Fibroblast of mammary gland (primary cell): ENCODE results near the gene DCLK2.
"Not testable (repeated sequence)": the region's sequence is repeated elsewhere in the genome, so short reads cannot be mapped to it uniquely, and the experiment has no call there.

Experiments
- DNase-seq: peaks from one replicate; pipeline ENCODE4 v3.0.0-alpha.2; 2010; ENCODE audit warnings: low read depth
- H3K4me3 ChIP-seq: 2 replicates; pipeline ENCODE4 v1.5.1; 2011; ENCODE audit warnings: low read depth, mild to moderate bottlenecking, low read length, moderate library complexity; ENCODE audit not compliant: control insufficient read depth
- TF ChIP-seq, protein P1 (sequence below): conservative IDR thresholded peaks from 2 replicates; pipeline ENCODE4 v1.5.1; 2011; ENCODE audit warnings: low read depth, low read length, inconsistent platforms; ENCODE audit not compliant: control insufficient read depth, insufficient read depth

DCLK2 gene

GRCh38 chr4:150181536-150181935, 103.3 kb downstream of the DCLK2 start:
- TF ChIP-seq, protein P1, sequence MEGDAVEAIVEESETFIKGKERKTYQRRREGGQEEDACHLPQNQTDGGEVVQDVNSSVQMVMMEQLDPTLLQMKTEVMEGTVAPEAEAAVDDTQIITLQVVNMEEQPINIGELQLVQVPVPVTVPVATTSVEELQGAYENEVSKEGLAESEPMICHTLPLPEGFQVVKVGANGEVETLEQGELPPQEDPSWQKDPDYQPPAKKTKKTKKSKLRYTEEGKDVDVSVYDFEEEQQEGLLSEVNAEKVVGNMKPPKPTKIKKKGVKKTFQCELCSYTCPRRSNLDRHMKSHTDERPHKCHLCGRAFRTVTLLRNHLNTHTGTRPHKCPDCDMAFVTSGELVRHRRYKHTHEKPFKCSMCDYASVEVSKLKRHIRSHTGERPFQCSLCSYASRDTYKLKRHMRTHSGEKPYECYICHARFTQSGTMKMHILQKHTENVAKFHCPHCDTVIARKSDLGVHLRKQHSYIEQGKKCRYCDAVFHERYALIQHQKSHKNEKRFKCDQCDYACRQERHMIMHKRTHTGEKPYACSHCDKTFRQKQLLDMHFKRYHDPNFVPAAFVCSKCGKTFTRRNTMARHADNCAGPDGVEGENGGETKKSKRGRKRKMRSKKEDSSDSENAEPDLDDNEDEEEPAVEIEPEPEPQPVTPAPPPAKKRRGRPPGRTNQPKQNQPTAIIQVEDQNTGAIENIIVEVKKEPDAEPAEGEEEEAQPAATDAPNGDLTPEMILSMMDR, result no peak
- no peak overlapping the region for H3K4me3 ChIP-seq
- DNase-seq, result peak; percentile 24

GRCh38 chr4:150182794-150183193, 104.5 kb downstream of the DCLK2 start:
- TF ChIP-seq, protein P1, result no peak
- no peak for DNase-seq
- no peak overlapping the region for H3K4me3 ChIP-seq

DNA sequence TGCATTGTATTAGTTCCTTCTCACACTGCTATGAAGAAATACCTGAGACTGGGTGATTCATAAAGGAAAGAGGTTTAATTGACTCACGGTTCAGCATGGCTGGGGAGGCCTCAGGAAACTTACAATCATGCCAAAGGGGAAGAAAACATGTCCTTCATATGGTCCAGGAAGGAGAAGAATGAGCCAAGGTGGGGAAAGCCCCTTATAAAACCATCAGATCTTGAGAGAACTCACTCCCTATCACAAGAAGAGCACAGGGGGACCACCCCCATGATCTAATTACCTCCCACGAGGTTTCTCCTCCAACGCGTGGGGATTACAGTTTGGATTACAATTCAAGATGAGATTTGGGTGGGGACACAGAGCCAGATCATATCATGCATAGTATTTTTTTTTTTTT, 106.8 kb downstream of the DCLK2 start:
- DNase-seq, H3K4me3 ChIP-seq: not testable (repeated sequence)

DNA sequence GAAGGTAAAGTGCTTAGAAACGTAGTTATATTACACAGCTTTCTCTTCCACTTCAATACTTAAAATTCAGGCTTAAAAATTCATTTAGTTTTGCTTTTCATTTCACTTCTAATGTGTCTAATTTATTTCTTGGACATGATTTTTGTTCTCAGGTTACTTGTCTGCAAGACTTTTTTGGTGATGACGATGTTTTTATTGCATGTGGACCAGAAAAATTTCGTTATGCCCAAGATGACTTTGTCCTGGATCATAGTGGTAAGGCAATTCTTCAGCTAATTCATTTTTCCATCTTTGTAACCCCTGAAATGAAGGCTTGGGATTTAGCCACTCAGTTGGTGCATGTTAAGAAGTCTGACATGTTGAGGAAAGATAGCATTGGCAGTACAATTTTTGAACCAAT, 114.7 kb downstream of the DCLK2 start:
- no peak for DNase-seq
- TF ChIP-seq, protein P1, result no peak
- no peak overlapping the region for H3K4me3 ChIP-seq

DNA sequence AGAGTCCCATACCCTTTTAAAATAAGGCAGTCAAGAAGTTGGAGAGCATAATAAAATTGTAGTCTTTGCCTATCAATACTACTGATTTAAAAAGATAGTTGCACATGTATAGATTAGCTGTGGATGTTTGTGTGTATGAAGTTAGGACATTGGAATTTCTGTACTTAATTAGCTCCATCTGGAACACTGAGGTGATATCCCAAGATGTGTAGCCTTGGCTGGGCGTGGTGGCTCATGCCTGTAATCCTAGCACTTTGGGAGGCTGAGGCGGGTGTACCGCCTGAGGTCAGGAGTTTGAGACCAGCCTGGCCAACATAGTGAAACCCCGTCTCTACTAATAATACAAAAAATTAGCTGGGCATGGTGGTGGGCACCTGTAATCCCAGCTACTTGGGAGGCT, 119.0 kb downstream of the DCLK2 start:
- DNase-seq, result peak; percentile 22
- H3K4me3 ChIP-seq, result not testable (repeated sequence)

- no peak for DNase-seq
- H3K4me3 ChIP-seq, result no peak overlapping the region
- TF ChIP-seq, protein P1, result no peak
These were observed 120.8 kb downstream of the DCLK2 start for GRCh38 chr4:150199056-150199455.

- no peak for DNase-seq
- TF ChIP-seq, protein P1, result no peak
These were observed 126.8 kb downstream of the DCLK2 start for GRCh38 chr4:150205016-150205415.

GRCh38 chr4:150206265-150206664, 128.0 kb downstream of the DCLK2 start:
- no peak for DNase-seq
- H3K4me3 ChIP-seq, result no peak overlapping the region
- TF ChIP-seq, protein P1, result no peak

More at GRCh38 chr4:150205016-150205415, 126.8 kb downstream of the DCLK2 start:
- H3K4me3 ChIP-seq, result no peak overlapping the region
